Measurements from ENCODE around the gene LIMCH1.

DNA sequence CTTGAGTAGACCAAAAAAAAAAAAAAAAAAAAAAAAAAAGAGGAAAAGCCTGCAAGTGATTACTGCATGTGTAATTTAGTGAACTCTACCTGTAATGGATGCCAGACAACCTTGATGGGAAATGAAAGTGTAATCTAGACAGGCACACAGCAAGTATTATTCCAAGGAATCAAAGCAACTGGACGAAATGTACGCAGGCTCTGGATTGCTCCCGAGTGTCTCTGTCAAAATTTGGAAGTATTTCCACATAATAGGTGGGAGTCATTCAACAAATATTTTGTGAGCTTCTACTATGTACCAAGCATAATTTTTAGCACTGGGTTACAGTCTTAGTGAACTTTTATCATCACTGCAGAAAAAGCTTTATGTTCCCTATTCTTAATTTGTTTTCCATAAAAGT lies 64.2 kb downstream of the LIMCH1 start:
- TF ChIP-seq, protein P1, sequence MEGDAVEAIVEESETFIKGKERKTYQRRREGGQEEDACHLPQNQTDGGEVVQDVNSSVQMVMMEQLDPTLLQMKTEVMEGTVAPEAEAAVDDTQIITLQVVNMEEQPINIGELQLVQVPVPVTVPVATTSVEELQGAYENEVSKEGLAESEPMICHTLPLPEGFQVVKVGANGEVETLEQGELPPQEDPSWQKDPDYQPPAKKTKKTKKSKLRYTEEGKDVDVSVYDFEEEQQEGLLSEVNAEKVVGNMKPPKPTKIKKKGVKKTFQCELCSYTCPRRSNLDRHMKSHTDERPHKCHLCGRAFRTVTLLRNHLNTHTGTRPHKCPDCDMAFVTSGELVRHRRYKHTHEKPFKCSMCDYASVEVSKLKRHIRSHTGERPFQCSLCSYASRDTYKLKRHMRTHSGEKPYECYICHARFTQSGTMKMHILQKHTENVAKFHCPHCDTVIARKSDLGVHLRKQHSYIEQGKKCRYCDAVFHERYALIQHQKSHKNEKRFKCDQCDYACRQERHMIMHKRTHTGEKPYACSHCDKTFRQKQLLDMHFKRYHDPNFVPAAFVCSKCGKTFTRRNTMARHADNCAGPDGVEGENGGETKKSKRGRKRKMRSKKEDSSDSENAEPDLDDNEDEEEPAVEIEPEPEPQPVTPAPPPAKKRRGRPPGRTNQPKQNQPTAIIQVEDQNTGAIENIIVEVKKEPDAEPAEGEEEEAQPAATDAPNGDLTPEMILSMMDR (IDR thresholded peaks at IDR 0.05 in 8 of 11, conservative IDR thresholded peaks at IDR 0.05 in 3 of 11): no peak
- TF ChIP-seq POLR2AphosphoS5 (IDR thresholded peaks at IDR 0.05): no peak
